T-cell (primary cell): ENCODE results near the gene GLTP. TPM values are rescaled to one million over a fixed set of nuclear protein-coding genes. Genes with fewer than 3 reads are reported as not detected.
A peak's percentile ranks its signal among the peaks of the same experiment; 100 is the strongest.
"Not testable (repeated sequence)": the region's sequence is repeated elsewhere in the genome, so short reads cannot be mapped to it uniquely, and the experiment has no call there.

Experiments used
- ATAC-seq, 4 experiments: fragments of 200-7000 bp in 3 of 4; fragments of 150-1000 bp in 1 of 4; cut with Tn5 transposase; replicated peaks in 1 of 4; 1 replicate in 3 of 4; 2 replicates in 1 of 4; pipeline ENCODE4 v1.10.0; 2021; ENCODE audit warnings: moderate library complexity in 3 of 4, mild to moderate bottlenecking in 2 of 4, moderate number of reproducible peaks in 1 of 4
- CTCF ChIA-PET, 2 donors: fragments of 300-600 bp; sonication (Branson Sonifier 250); formaldehyde crosslinking; loops; one replicate each; lab custom pipeline; 2022; ENCODE audit warnings: antibody characterized with exemption in 2 of 2; lab: Charles Lee
- POLR2A ChIA-PET, 2 donors: fragments of 300-600 bp; sonication (Branson Sonifier 250); formaldehyde crosslinking; loops; one replicate each; lab custom pipeline; 2022; ENCODE audit warnings: antibody characterized with exemption in 2 of 2; lab: Charles Lee
- DNase-seq, 35 experiments: peaks; one replicate each; pipeline versions ENCODE4 v3.0.0 to v3.0.0-alpha.2; 2013 to 2023
- H3K27ac ChIP-seq: one replicate; pipeline ENCODE4 v1.5.1; 2013; ENCODE audit warnings: low read length
- H3K27me3 ChIP-seq, 2 experiments: replicated peaks in 1 of 2; 1 replicate in 1 of 2; 2 replicates in 1 of 2; pipeline versions ENCODE4 v1.6.1 to v1.7.0; 2013; ENCODE audit warnings: low read length in 1 of 2, mixed read lengths in 1 of 2; ENCODE audit not compliant: control insufficient read depth in 2 of 2, insufficient read depth in 2 of 2; ENCODE audit errors: extremely low read depth in 1 of 2
- H3K36me3 ChIP-seq, 2 donors: 1 replicate in 1 of 2; 2 replicates in 1 of 2; pipeline versions ENCODE4 v1.6.1 to v1.7.0; 2013; ENCODE audit warnings: low read length in 1 of 2; ENCODE audit not compliant: control insufficient read depth in 2 of 2, insufficient read depth in 1 of 2; ENCODE audit errors: extremely low read depth in 1 of 2
- H3K4me1 ChIP-seq, 2 experiments: 1 replicate in 1 of 2; 2 replicates in 1 of 2; pipeline versions ENCODE4 v1.6.1 to v1.7.0; 2013; ENCODE audit warnings: low read length in 2 of 2, mixed read lengths in 1 of 2; ENCODE audit not compliant: insufficient read depth in 2 of 2, control insufficient read depth in 1 of 2; ENCODE audit errors: extremely low read depth in 1 of 2
- H3K4me3 ChIP-seq, 2 donors: 1 replicate in 1 of 2; 2 replicates in 1 of 2; pipeline versions ENCODE4 v1.5.1 to v1.7.0; 2013; ENCODE audit warnings: mild to moderate bottlenecking in 2 of 2, low read length in 1 of 2, moderate library complexity in 1 of 2; ENCODE audit not compliant: control insufficient read depth in 1 of 2; ENCODE audit errors: extremely low read depth in 1 of 2
- H3K9me3 ChIP-seq: 2 replicates; pipeline ENCODE4 v1.7.0; 2013
- H3K27ac Mint-ChIP-seq, 2 donors: one replicate each; pipeline ENCODE4 v1.8.0; 2020 to 2021; ENCODE audit warnings: mild to moderate bottlenecking in 2 of 2, mixed read lengths in 2 of 2
- H3K27me3 Mint-ChIP-seq, 2 donors: one replicate each; pipeline ENCODE4 v1.8.0; 2021 to 2022; ENCODE audit warnings: mixed read lengths in 2 of 2
- H3K36me3 Mint-ChIP-seq: one replicate; pipeline ENCODE4 v1.8.0; 2021; ENCODE audit warnings: mixed read lengths
- H3K4me1 Mint-ChIP-seq, 3 donors: one replicate each; pipeline ENCODE4 v1.8.0; 2020 to 2022; ENCODE audit warnings: mixed read lengths in 3 of 3, mild to moderate bottlenecking in 1 of 3
- H3K4me3 Mint-ChIP-seq, 3 donors: one replicate each; pipeline ENCODE4 v1.8.0; 2020 to 2022; ENCODE audit warnings: mild to moderate bottlenecking in 3 of 3, mixed read lengths in 3 of 3, moderate library complexity in 3 of 3
- H3K9me3 Mint-ChIP-seq, 3 donors: one replicate each; pipeline ENCODE4 v1.8.0; 2020 to 2022; ENCODE audit warnings: mixed read lengths in 3 of 3
- WGBS: methylation state at CpG from one replicate; pipeline ENCODE4 v1.1.5; 2013; ENCODE audit warnings: missing lambda C conversion rate; ENCODE audit not compliant: insufficient coverage; 5-methylcytosine and 5-hydroxymethylcytosine counted together
- total RNA-seq, 35 experiments: library from RNA in 6 of 35; stranded (reverse) in 6 of 35; fragments of 120-200 nt in 1 of 35; gene quantifications; one replicate each; pipeline versions ENCODE4 v1.2.1 to v1.2.4 and lab custom pipeline; 2013 to 2026

Gene GLTP
- total RNA-seq, 5 donors from 2014 or later (not counting 1 experiment from before 2014, with no cell fraction given) = 22.0 to 29.5 (median 23.8) TPM

DNA sequence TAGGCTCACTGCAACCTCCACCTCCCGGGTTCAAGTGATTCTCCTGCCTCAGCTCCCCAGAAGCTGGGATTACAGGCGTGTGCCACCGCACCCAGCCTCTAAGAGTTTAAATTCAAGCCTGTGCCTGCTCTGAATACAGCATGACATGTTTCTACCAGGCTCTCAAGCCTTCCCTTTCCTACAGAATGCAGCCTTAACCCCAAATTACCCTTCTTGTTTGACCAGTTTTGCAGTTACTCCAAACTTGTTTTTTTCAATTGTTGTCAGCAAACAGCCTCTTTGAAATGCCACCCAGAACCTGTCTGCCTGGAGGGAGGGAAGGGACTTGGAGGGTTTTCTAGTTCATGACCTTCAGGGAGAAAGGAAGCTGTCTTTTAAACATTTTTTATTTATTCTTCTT is 15.4 kb downstream of the GLTP start:
- Mint-ChIP-seq H3K9me3 (no peaks in the 10 kb centered on the region), H3K27ac (peak overlapping the region; percentile 74 to 76), H3K27me3 (no peaks in the 10 kb centered on the region), H3K4me1 (peaks cover 14 to 32% (median 18%) of the 10 kb centered on the region in 3 donors), H3K4me3 (no peak overlapping the region), H3K36me3 (peaks cover 4% of the 10 kb centered on the region)
- DNase-seq (no peak), ATAC-seq (no peak)
- ChIA-PET CTCF (interaction anchor here in 1 of 2 donors (0.9 kb wide), 1 partner anchor 12 kb away, joined by 3 read pairs; no protein-coding TSS in a partner anchor), POLR2A (no interaction called here)
- Histone ChIP-seq H3K4me3 (no peak overlapping the region), H3K9me3 (no peaks in the 10 kb centered on the region), H3K27me3 (no peaks in the 10 kb centered on the region), H3K27ac (peak overlapping the region; percentile 53), H3K36me3 (peaks cover 2 to 4% of the 10 kb centered on the region in 2 donors), H3K4me1 (peaks cover 0 to 22% of the 10 kb centered on the region in 2 experiments)
- 90% methylated on average over 1 of the region's 3 CpGs for WGBS

DNA sequence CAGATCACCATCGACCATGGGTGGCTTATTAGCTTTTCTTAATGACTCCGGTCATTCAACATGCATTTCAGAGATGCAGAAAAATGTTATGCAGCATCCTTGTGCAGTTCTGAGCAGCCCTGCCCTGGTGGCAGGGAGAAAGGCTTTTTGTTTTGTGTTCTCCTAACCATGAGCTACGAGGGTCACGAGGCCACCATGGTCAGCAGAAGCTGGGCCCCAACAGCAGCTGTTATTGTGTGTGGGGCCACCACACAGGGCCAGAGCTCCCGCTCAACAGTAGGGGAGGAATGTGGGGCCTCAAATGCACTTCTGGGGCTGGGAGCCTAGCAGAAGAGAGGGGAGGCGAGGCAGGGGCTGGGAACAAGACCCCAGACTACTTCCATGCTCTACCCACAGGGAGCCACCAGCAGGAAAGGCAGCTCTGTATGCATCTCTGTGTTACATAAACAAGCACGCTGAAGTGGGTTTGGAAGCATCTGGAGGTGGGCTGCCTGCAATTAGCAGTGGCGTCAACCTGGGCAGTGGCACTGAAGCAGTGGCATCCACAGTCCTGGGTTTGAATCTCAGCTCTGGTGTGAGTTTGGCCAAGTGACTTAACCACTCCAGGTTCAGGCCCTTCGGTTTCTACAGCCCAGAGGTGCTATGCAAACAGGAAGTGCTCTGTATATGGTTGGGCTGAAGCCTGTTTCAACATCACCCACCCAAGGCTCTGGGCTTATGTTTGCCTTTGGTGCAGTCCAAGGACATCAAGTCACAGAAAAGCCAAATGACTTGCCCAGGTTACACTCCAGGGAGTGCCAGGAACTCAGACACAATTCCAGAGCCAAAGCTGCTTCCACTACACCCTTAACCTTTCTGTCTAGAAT is 16.3 kb downstream of the GLTP start:
- Mint-ChIP-seq H3K27ac (peak overlapping the region; percentile 79 to 88), H3K36me3 (peaks cover 4% of the 10 kb centered on the region), H3K9me3 (no peaks in the 10 kb centered on the region), H3K4me3 (no peak overlapping the region), H3K4me1 (peaks cover 14 to 32% (median 18%) of the 10 kb centered on the region in 3 donors), H3K27me3 (no peaks in the 10 kb centered on the region)
- H3K4me1 ChIP-seq = peaks cover 0 to 22% of the 10 kb centered on the region in 2 experiments
- H3K36me3 ChIP-seq = peaks cover 0 to 4% of the 10 kb centered on the region in 2 donors
- peak in 3 of 35 experiments; percentile 22 to 32 (median 22) for DNase-seq
- H3K27me3 ChIP-seq = no peaks in the 10 kb centered on the region
- ATAC-seq = peak; percentile 61 to 79 (median 70)
- H3K4me3 ChIP-seq = no peak overlapping the region
- no peaks in the 10 kb centered on the region for H3K9me3 ChIP-seq
- H3K27ac ChIP-seq = peak overlapping the region; percentile 53
- CTCF ChIA-PET = interaction anchor here (0.7 to 1.0 kb wide), 2 partner anchors 24 to 752 kb away, joined by 3 read pairs; no protein-coding TSS in a partner anchor
- 94% methylated on average over 6 of the region's 9 CpGs for WGBS
- POLR2A ChIA-PET = no interaction called here

DNA sequence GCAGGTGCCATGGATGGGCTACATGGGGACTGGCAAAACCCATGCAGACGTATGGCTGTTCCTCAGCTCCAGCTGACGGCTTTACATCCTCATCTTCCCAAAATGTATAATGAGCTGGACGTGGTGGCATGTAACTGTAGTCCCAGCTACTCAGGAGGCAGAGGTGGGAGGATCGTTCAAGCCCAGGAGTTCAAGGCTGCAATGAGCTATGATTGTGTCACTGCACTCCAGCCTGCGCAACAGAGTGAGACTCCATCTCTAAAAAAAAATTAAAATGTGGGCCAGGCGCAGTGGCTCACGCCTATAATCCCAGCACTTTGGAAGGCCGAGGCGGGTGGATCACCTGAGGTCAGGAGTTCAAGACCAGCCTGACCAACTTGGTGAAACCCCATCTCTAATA is 17.9 kb downstream of the GLTP start:
- H3K27ac ChIP-seq, H3K4me3 Mint-ChIP-seq, ATAC-seq, H3K4me3 ChIP-seq, H3K27me3 Mint-ChIP-seq, POLR2A ChIA-PET, H3K27me3 ChIP-seq, CTCF ChIA-PET, H3K27ac Mint-ChIP-seq, H3K9me3 Mint-ChIP-seq, H3K9me3 ChIP-seq, DNase-seq: not testable (repeated sequence)
- peaks cover 0 to 28% of the 10 kb centered on the region in 2 experiments for H3K4me1 ChIP-seq
- Mint-ChIP-seq H3K36me3 (peaks cover 13% of the 10 kb centered on the region), H3K4me1 (peaks cover 15 to 27% (median 20%) of the 10 kb centered on the region in 3 donors)
- peaks cover 6 to 14% of the 10 kb centered on the region in 2 donors for H3K36me3 ChIP-seq
- 100% methylated on average over 5 of the region's 9 CpGs for WGBS

DNA sequence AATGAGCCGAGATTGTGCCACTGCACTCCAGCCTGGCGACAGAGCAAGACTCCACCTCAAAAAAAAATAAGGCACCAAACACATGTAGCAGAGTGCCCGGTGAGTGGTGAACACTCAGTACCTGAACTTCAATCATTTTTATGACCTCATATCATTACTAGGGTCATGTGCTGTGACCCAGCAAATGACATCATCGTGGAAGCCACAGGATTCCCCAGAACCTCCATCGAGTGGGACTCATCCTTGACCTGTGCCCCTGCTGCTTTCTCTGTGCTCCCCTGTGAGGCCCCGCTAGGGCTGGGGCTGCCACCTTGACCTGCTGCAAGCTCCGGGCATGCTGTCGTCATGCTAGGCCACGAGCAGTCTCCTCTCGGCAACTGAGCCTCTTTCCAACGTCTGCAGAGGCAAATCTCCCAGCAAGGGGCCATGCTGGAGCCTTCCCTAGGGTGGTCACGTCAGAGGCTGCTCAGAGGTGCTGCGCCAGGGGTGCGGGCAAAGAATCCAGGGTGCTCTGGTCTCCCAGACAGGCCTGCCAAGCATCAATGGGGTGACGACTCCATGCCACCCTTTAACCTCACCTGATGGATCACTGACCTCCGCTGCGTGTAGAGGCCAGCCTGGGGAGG is 18.5 kb downstream of the GLTP start:
- POLR2A ChIA-PET = no interaction called here
- H3K27me3 ChIP-seq = no peaks in the 10 kb centered on the region
- Mint-ChIP-seq H3K4me3 (no peak overlapping the region), H3K27ac (no peak overlapping the region), H3K9me3 (no peaks in the 10 kb centered on the region), H3K4me1 (peaks cover 15 to 27% (median 20%) of the 10 kb centered on the region in 3 donors), H3K36me3 (peaks cover 18% of the 10 kb centered on the region), H3K27me3 (no peaks in the 10 kb centered on the region)
- no peak overlapping the region for H3K27ac ChIP-seq
- H3K36me3 ChIP-seq = peaks cover 6 to 20% of the 10 kb centered on the region in 2 donors
- H3K4me3 ChIP-seq = no peak overlapping the region
- CTCF ChIA-PET = no interaction called here
- no peak for ATAC-seq
- H3K4me1 ChIP-seq = peaks cover 0 to 28% of the 10 kb centered on the region in 2 experiments
- no peak for DNase-seq
- no peaks in the 10 kb centered on the region for H3K9me3 ChIP-seq
- 94% methylated on average over 16 of the region's 17 CpGs for WGBS

DNA sequence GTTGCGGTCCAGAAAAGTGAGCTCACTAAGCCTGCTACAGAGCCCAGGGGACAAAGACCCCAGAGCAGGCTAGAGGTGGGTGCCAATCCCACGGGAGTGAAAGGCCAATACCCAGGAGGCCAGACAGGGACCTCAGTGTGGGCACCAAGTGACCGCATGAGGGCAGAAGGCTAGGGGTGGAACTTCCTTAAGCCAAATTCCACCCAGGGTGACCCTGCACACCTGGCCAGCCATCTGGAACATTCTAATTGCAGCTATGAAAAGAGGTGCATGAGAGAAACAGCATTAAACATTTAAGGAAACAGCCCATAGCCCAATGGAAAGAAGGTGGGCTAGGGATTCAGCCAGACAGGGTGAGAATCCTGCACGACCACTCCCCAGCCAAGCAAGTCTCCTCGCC is 19.4 kb downstream of the GLTP start:
- no peak overlapping the region for H3K4me3 ChIP-seq
- Mint-ChIP-seq H3K4me3 (no peak overlapping the region), H3K27ac (peak overlapping the region in 1 of 2 donors; percentile 1), H3K27me3 (no peaks in the 10 kb centered on the region), H3K36me3 (peaks cover 18% of the 10 kb centered on the region), H3K4me1 (peaks cover 15 to 22% (median 20%) of the 10 kb centered on the region in 3 donors), H3K9me3 (no peaks in the 10 kb centered on the region)
- peaks cover 0 to 28% of the 10 kb centered on the region in 2 experiments for H3K4me1 ChIP-seq
- ATAC-seq = no peak
- H3K9me3 ChIP-seq = no peaks in the 10 kb centered on the region
- no peak overlapping the region for H3K27ac ChIP-seq
- ChIA-PET POLR2A (no interaction called here), CTCF (no interaction called here)
- H3K36me3 ChIP-seq = peaks cover 10 to 29% of the 10 kb centered on the region in 2 donors
- DNase-seq = no peak
- WGBS = 92% methylated on average over 4 of the region's 5 CpGs
- no peaks in the 10 kb centered on the region for H3K27me3 ChIP-seq

DNA sequence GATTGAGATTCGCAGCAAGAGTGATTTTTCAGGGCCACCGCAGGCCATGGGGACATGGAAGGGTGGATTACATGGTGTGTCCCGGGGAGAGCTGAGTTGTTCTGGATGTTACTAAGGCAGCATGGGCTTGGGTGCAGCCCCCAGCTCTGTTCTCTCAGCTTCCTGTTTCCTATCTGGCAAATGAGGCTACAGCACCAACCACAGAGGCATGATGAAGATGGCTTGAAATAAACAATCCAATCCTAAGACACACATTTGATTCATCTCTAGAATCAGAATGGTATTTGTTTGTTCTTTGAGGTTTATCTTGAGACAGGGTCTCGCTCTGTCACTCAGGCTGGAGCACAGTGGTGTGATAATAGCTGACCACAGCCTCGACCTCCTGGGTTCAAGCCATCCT is 21.6 kb downstream of the GLTP start:
- H3K36me3 Mint-ChIP-seq = peaks cover 21% of the 10 kb centered on the region
- Histone ChIP-seq H3K36me3 (peaks cover 13 to 41% of the 10 kb centered on the region in 2 donors), H3K4me3 (no peak overlapping the region), H3K4me1 (peaks cover 0 to 13% of the 10 kb centered on the region in 2 experiments), H3K9me3 (no peaks in the 10 kb centered on the region), H3K27me3 (no peaks in the 10 kb centered on the region), H3K27ac (no peak overlapping the region)
- 100% methylated on average over 1 of the region's 5 CpGs for WGBS
- peaks cover 4 to 13% (median 7%) of the 10 kb centered on the region in 3 donors for H3K4me1 Mint-ChIP-seq
- H3K27me3 Mint-ChIP-seq = no peaks in the 10 kb centered on the region
- DNase-seq = no peak
- no peak overlapping the region for H3K27ac Mint-ChIP-seq
- ChIA-PET POLR2A (interaction anchor here in 1 of 2 donors (0.7 kb wide), 1 partner anchor 87 kb away, joined by 3 read pairs; no protein-coding TSS in a partner anchor), CTCF (interaction anchor here (0.6 to 1.1 kb wide), 3 partner anchors 12 to 15 kb away, joined by 3 to 8 read pairs (median 3); no protein-coding TSS in a partner anchor)
- no peak for ATAC-seq
- H3K9me3 Mint-ChIP-seq = no peaks in the 10 kb centered on the region
- H3K4me3 Mint-ChIP-seq = no peak overlapping the region
